Naive B cell (primary cell): Measurements from ENCODE around the gene TOPBP1. TPM values are rescaled to one million over a fixed set of nuclear protein-coding genes. Genes with fewer than 3 reads are reported as not detected.
"Not testable (repeated sequence)": the region's sequence is repeated elsewhere in the genome, so short reads cannot be mapped to it uniquely, and the experiment has no call there.

ENCODE experiments used
- ATAC-seq, 2 donors: fragments of 150-1000 bp; cut with Tn5 transposase; 2 replicates each; pipeline ENCODE4 v1.10.0; 2021; ENCODE audit warnings: low read depth in 2 of 2, mild to moderate bottlenecking in 2 of 2, moderate library complexity in 2 of 2
- DNase-seq: peaks from one replicate; pipeline ENCODE4 v3.0.0; 2022
- H3K27ac Mint-ChIP-seq, 6 donors: one replicate each; pipeline ENCODE4 v1.8.0; 2020 to 2022; ENCODE audit warnings: mild to moderate bottlenecking in 6 of 6, mixed read lengths in 6 of 6, moderate library complexity in 5 of 6, inconsistent platforms in 2 of 6
- H3K27me3 Mint-ChIP-seq, 3 donors: one replicate each; pipeline ENCODE4 v1.8.0; 2021 to 2022; ENCODE audit warnings: mixed read lengths in 3 of 3, mild to moderate bottlenecking in 1 of 3
- H3K36me3 Mint-ChIP-seq, 2 donors: one replicate each; pipeline ENCODE4 v1.8.0; 2020 to 2022; ENCODE audit warnings: mixed read lengths in 2 of 2, inconsistent platforms in 1 of 2, mild to moderate bottlenecking in 1 of 2
- H3K4me1 Mint-ChIP-seq, 3 donors: one replicate each; pipeline ENCODE4 v1.8.0; 2020 to 2022; ENCODE audit warnings: mixed read lengths in 3 of 3, inconsistent platforms in 1 of 3, mild to moderate bottlenecking in 1 of 3, moderate library complexity in 1 of 3
- H3K4me3 Mint-ChIP-seq, 8 donors: one replicate each; pipeline ENCODE4 v1.8.0; 2020 to 2022; ENCODE audit warnings: mild to moderate bottlenecking in 8 of 8, mixed read lengths in 8 of 8, moderate library complexity in 8 of 8, inconsistent platforms in 2 of 8
- H3K9me3 Mint-ChIP-seq, 7 donors: one replicate each; pipeline ENCODE4 v1.8.0; 2020 to 2022; ENCODE audit warnings: mixed read lengths in 7 of 7, mild to moderate bottlenecking in 5 of 7, inconsistent platforms in 2 of 7, moderate library complexity in 1 of 7
- polyA plus RNA-seq, 6 donors: library from polyadenylated mRNA; unstranded; fragments of 300-500 nt; fragmentation: Illumina TruSeq; gene quantifications; one replicate each; pipeline ENCODE4 v1.2.3, GENCODE V29; 2021; ENCODE audit warnings: low read depth in 6 of 6

Gene TOPBP1
- polyA plus RNA-seq, 6 donors from 2014 or later, result 1.6 to 20.8 (median 11.9) TPM

DNA sequence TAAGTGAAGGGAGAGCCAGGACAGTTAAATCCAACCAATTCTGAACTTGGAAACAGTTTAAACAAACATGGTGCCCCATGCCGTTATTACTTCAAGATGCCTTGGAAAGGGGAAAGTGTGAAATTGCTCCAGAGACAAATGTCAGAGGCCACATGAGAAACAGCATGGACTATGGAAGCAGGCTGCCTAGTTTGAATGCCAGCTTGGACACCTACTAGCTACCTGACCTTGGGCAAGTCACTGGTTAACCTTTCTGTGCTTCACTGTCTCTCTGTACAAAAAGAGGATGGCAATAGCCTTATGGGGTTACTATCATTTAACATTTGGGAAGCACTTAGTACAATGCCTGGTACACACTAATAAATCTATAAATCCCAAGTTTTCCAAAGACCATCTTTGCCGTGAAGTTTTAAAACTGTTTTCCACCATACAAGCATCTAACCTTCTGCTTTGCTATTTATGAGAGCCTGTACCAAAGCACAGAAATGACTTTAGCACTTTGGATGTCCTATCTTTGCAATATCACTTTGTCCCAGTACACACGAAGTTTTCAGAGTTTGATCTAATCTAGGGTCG is 8.3 kb upstream of the TOPBP1 start:
- H3K4me3 Mint-ChIP-seq, result no peak overlapping the region
- peaks cover 33 to 53% (median 48%) of the 10 kb centered on the region in 3 donors for H3K27me3 Mint-ChIP-seq

GRCh38 chr3:133667118-133667517 is 5.4 kb upstream of the TOPBP1 start:
- Mint-ChIP-seq H3K27ac (no peak overlapping the region), H3K4me3 (peak overlapping the region in 1 of 8 donors; percentile 18), H3K4me1 (peaks cover 14 to 18% (median 16%) of the 10 kb centered on the region in 3 donors), H3K27me3 (peaks cover 14 to 26% (median 21%) of the 10 kb centered on the region in 3 donors), H3K36me3 (peaks cover 0 to 4% of the 10 kb centered on the region in 2 donors), H3K9me3 (no peaks in the 10 kb centered on the region)
- no peak for DNase-seq
- no peak for ATAC-seq

More for the DNA sequence above, 8.3 kb upstream of the TOPBP1 start:
- Mint-ChIP-seq H3K9me3 (no peaks in the 10 kb centered on the region), H3K36me3 (peaks cover 0 to 4% of the 10 kb centered on the region in 2 donors), H3K4me1 (peaks cover 0 to 8% (median 5%) of the 10 kb centered on the region in 3 donors), H3K27ac (no peak overlapping the region)
- DNase-seq (no peak), ATAC-seq (no peak)

- peak overlapping the region in 1 of 8 donors; percentile 61 for H3K4me3 Mint-ChIP-seq
- ATAC-seq, H3K9me3 Mint-ChIP-seq: not testable (repeated sequence)
These were observed 3.4 kb upstream of the TOPBP1 start for GRCh38 chr3:133665188-133665587.

GRCh38 chr3:133663569-133664313 is 2.0 kb upstream of the TOPBP1 start:
- peak; percentile 52 for DNase-seq

More at GRCh38 chr3:133665188-133665587, 3.4 kb upstream of the TOPBP1 start:
- H3K4me1 Mint-ChIP-seq, result peaks cover 23 to 33% (median 26%) of the 10 kb centered on the region in 3 donors
- DNase-seq, H3K36me3 Mint-ChIP-seq, H3K27me3 Mint-ChIP-seq, H3K27ac Mint-ChIP-seq: not testable (repeated sequence)

GRCh38 chr3:133662278-133662651 is 524 bp upstream of the TOPBP1 start:
- DNase-seq (no peak), ATAC-seq (peak; percentile 35 to 43)
- Mint-ChIP-seq H3K27me3 (no peaks in the 10 kb centered on the region), H3K4me3 (peak overlapping the region; percentile 88 to 99 (median 97)), H3K27ac (peak overlapping the region; percentile 92 to 99 (median 99)), H3K9me3 (no peaks in the 10 kb centered on the region), H3K36me3 (no peaks in the 10 kb centered on the region), H3K4me1 (peaks cover 34 to 44% (median 40%) of the 10 kb centered on the region in 3 donors)

More at GRCh38 chr3:133663569-133664313, 2.0 kb upstream of the TOPBP1 start:
- Mint-ChIP-seq H3K27me3 (no peaks in the 10 kb centered on the region), H3K27ac (peak overlapping the region in 5 of 6 donors; percentile 1 to 84 (median 32)), H3K4me3 (peak overlapping the region; percentile 63 to 92 (median 75)), H3K9me3 (no peaks in the 10 kb centered on the region), H3K4me1 (peaks cover 34 to 44% (median 40%) of the 10 kb centered on the region in 3 donors), H3K36me3 (no peaks in the 10 kb centered on the region)
- ATAC-seq, result peak; percentile 42

DNA sequence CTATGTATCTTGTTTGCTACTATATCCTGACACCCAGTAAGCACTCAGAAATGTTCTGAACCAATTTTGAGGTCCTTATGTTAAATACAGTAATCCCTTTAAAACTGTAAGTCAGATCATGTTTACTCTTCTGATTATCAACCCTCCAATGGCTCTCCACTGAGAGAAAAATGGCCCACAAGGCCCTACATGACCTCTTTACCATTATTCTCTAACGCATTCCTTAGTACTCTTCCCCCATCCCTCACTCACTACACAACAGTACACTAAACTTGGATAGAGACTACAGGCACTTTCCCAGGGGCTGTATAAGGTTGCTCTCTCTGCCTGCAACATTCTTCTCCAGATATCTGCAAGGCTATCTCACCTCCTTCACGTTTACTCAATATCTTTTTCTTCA is 1.9 kb downstream of the TOPBP1 start:
- H3K4me1 Mint-ChIP-seq, result peaks cover 34 to 44% (median 40%) of the 10 kb centered on the region in 3 donors
- ATAC-seq (no peak), DNase-seq (no peak)
- H3K27ac Mint-ChIP-seq, result peak overlapping the region in 3 of 6 donors; percentile 17 to 65 (median 59)
- no peaks in the 10 kb centered on the region for H3K27me3 Mint-ChIP-seq
- peaks cover 0 to 16% of the 10 kb centered on the region in 2 donors for H3K36me3 Mint-ChIP-seq
- peak overlapping the region in 6 of 8 donors; percentile 49 to 94 (median 76) for H3K4me3 Mint-ChIP-seq
- H3K9me3 Mint-ChIP-seq, result no peaks in the 10 kb centered on the region

GRCh38 chr3:133655731-133656515 is 5.8 kb downstream of the TOPBP1 start:
- no peak overlapping the region for H3K4me3 Mint-ChIP-seq
- H3K9me3 Mint-ChIP-seq, result no peaks in the 10 kb centered on the region
- DNase-seq (no peak), ATAC-seq (no peak)
- H3K27ac Mint-ChIP-seq, result no peak overlapping the region
- no peaks in the 10 kb centered on the region for H3K27me3 Mint-ChIP-seq
- H3K36me3 Mint-ChIP-seq, result peaks cover 0 to 22% of the 10 kb centered on the region in 2 donors
- H3K4me1 Mint-ChIP-seq, result peaks cover 13 to 19% (median 16%) of the 10 kb centered on the region in 3 donors

- Mint-ChIP-seq H3K36me3 (peaks cover 13 to 16% of the 10 kb centered on the region in 2 donors), H3K4me3 (no peak overlapping the region), H3K27ac (no peak overlapping the region), H3K9me3 (no peaks in the 10 kb centered on the region), H3K27me3 (no peaks in the 10 kb centered on the region), H3K4me1 (peaks cover 0 to 5% (median 0%) of the 10 kb centered on the region in 3 donors)
- no peak for DNase-seq
- ATAC-seq, result no peak
These were observed 12.2 kb downstream of the TOPBP1 start for GRCh38 chr3:133649486-133650068.

DNA sequence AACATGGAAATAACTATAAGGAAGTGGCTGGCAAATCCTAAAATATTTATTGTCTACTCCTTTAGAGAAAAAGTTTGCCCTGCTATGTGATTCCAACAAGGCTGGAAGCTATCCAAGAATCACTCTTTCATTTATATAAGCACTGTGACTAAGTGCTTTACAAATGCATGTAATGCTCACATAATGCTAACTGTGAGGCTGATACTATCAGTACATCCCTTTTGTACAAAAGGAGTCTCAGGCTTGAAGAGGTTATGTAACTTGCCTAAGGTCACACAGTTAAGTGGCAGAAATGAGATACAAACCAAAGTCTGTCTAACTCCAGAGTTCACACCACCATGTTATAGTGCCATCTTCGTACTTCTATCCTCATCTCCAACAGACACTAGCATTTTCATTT is 17.0 kb downstream of the TOPBP1 start:
- Mint-ChIP-seq H3K27me3 (no peaks in the 10 kb centered on the region), H3K9me3 (no peaks in the 10 kb centered on the region), H3K36me3 (peaks cover 13 to 29% of the 10 kb centered on the region in 2 donors), H3K4me1 (peaks cover 0 to 5% (median 0%) of the 10 kb centered on the region in 3 donors), H3K27ac (no peak overlapping the region), H3K4me3 (no peak overlapping the region)
- DNase-seq, result no peak
- no peak for ATAC-seq

DNA sequence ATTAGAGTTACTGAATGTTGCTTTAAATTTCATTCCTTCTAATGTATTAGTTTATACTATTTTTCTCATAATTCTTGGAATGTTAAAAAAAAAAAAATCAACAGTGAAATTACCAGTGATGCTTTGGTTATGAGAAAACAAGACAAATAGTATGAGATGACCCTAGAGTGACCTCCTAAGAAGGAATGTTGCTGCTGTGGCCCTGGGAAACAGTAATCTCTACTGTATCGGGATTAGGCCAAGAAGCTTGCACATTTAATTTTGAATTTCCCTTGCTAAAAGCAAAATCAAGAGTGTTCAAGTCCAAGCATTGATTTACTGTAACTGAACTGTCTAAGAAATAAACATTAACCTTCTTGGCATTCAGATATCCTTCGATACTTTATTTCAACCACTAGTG is 18.1 kb downstream of the TOPBP1 start:
- peaks cover 0 to 4% (median 0%) of the 10 kb centered on the region in 7 donors for H3K9me3 Mint-ChIP-seq
- H3K4me3 Mint-ChIP-seq, result no peak overlapping the region
- DNase-seq (no peak), ATAC-seq (no peak)
- H3K36me3 Mint-ChIP-seq, result peaks cover 16 to 38% of the 10 kb centered on the region in 2 donors
- H3K27me3 Mint-ChIP-seq, result no peaks in the 10 kb centered on the region
- peaks cover 0 to 5% (median 0%) of the 10 kb centered on the region in 3 donors for H3K4me1 Mint-ChIP-seq
- H3K27ac Mint-ChIP-seq, result no peak overlapping the region

DNA sequence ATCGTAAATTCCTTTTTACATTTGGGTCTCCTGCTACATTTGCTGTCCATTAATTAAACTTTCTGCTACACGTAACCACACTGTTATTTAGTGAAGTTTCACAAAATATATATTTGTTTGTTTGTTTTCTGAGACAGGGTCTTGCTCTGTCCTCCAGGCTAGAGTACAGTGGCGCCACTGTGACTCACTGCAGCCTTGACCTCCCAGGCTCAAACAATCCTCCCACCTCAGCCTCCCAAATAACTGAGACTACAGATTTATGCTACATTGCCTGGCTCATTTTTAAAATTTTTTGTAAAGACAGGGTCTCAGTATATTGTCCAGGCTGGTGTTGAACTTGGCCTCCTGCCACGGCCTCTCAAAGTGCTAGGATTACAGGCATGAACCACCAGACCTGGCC is 20.5 kb downstream of the TOPBP1 start:
- Mint-ChIP-seq H3K4me1 (no peaks in the 10 kb centered on the region), H3K9me3 (peaks cover 0 to 4% (median 0%) of the 10 kb centered on the region in 7 donors), H3K27me3 (no peaks in the 10 kb centered on the region), H3K27ac (peak overlapping the region in 2 of 6 donors; percentile 20 to 26), H3K4me3 (no peak overlapping the region), H3K36me3 (peaks cover 12 to 40% of the 10 kb centered on the region in 2 donors)
- ATAC-seq, result no peak
- no peak for DNase-seq

DNA sequence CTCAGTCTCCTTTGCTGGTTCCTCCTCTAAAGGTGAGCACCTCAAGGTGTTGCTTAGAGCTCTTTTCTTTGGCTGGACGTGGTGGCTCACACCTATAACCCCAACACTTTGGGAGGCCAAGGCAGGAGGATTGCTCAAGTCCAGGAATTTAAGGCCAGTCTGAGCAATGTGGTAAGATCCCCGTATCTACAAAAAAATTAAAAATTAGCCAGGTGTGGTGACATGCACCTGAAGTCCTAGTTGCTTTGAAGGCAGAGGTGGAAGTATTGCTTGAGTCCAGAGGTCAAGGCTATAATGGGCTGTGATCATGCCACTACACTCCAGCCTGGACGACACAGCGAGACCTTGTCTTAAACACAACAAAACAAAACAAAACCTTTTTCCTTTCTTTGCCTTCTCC is 28.3 kb downstream of the TOPBP1 start:
- Mint-ChIP-seq H3K4me3 (no peak overlapping the region), H3K27ac (no peak overlapping the region), H3K4me1 (peaks cover 0 to 4% (median 0%) of the 10 kb centered on the region in 3 donors), H3K36me3 (peaks cover 26 to 29% of the 10 kb centered on the region in 2 donors), H3K9me3 (no peaks in the 10 kb centered on the region), H3K27me3 (no peaks in the 10 kb centered on the region)
- ATAC-seq, result no peak
- no peak for DNase-seq

DNA sequence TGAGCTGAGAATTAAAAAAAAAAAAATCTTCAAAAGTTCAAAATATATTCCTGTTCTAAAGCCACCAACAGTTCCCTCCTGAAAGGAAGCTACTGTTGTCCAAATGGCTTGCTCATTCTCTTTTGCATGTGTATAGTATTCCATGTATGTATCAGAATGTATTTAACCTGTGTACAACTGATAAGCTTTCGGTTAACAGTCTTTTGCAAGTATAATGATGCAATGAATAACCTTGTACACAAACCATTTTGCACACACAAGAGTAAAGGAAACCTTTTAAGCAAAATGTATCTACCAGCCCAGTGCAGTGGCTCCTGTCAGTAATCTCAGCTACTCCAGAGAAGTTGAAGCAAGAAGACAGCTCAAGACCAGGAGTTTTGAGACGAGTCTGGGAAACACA is 32.6 kb downstream of the TOPBP1 start:
- H3K4me1 Mint-ChIP-seq, result peaks cover 0 to 4% (median 0%) of the 10 kb centered on the region in 3 donors
- H3K27me3 Mint-ChIP-seq, result no peaks in the 10 kb centered on the region
- ATAC-seq (no peak), DNase-seq (no peak)
- no peak overlapping the region for H3K4me3 Mint-ChIP-seq
- no peaks in the 10 kb centered on the region for H3K9me3 Mint-ChIP-seq
- no peak overlapping the region for H3K27ac Mint-ChIP-seq
- peaks cover 24 to 33% of the 10 kb centered on the region in 2 donors for H3K36me3 Mint-ChIP-seq
